Measurements from ENCODE around the gene RBM19.

- TF ChIP-seq, protein P1, sequence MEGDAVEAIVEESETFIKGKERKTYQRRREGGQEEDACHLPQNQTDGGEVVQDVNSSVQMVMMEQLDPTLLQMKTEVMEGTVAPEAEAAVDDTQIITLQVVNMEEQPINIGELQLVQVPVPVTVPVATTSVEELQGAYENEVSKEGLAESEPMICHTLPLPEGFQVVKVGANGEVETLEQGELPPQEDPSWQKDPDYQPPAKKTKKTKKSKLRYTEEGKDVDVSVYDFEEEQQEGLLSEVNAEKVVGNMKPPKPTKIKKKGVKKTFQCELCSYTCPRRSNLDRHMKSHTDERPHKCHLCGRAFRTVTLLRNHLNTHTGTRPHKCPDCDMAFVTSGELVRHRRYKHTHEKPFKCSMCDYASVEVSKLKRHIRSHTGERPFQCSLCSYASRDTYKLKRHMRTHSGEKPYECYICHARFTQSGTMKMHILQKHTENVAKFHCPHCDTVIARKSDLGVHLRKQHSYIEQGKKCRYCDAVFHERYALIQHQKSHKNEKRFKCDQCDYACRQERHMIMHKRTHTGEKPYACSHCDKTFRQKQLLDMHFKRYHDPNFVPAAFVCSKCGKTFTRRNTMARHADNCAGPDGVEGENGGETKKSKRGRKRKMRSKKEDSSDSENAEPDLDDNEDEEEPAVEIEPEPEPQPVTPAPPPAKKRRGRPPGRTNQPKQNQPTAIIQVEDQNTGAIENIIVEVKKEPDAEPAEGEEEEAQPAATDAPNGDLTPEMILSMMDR (IDR thresholded peaks at IDR 0.05): no peak
- no peak for TF ChIP-seq POLR2A (IDR thresholded peaks at IDR 0.05)
Observed at GRCh38 chr12:113875691-113876090, 90.4 kb downstream of the RBM19 start.
